Ectodermal cell (in vitro differentiated cells): Measurements from ENCODE around the gene RAD51B.

Experiments used
- H3K27ac ChIP-seq: 2 replicates; pipeline ENCODE4 v1.7.0; 2013; ENCODE audit warnings: mild to moderate bottlenecking, low read depth, low read length; ENCODE audit not compliant: insufficient read depth, poor library complexity, severe bottlenecking
- H3K27me3 ChIP-seq: 2 replicates; pipeline ENCODE4 v1.7.0; 2013; ENCODE audit warnings: mild to moderate bottlenecking, low read length; ENCODE audit not compliant: insufficient read depth, control insufficient read depth, poor library complexity, severe bottlenecking
- H3K36me3 ChIP-seq: one replicate; pipeline ENCODE4 v1.7.0; 2013; ENCODE audit warnings: low read length; ENCODE audit not compliant: control insufficient read depth, insufficient read depth
- H3K4me1 ChIP-seq: one replicate; pipeline ENCODE4 v1.7.0; 2013; ENCODE audit warnings: low read length; ENCODE audit not compliant: control insufficient read depth, insufficient read depth
- H3K4me3 ChIP-seq: 2 replicates; pipeline ENCODE4 v1.7.0; 2013; ENCODE audit warnings: low read depth, low read length, control low read depth; ENCODE audit not compliant: insufficient read depth
- H3K9me3 ChIP-seq: 2 replicates; pipeline ENCODE4 v1.7.0; 2013; ENCODE audit warnings: mild to moderate bottlenecking, low read length, moderate library complexity; ENCODE audit not compliant: control insufficient read depth
- WGBS, 2 experiments: methylation state at CpG; one replicate each; pipeline ENCODE4 v1.1.7; 2013; ENCODE audit warnings: missing lambda C conversion rate in 2 of 2; 5-methylcytosine and 5-hydroxymethylcytosine counted together

Gene RAD51B

GRCh38 chr14:68749487-68750475 lies 930.2 kb downstream of the RAD51B start:
- no peaks in the 10 kb centered on the region for H3K9me3 ChIP-seq
- H3K27ac ChIP-seq = no peak overlapping the region
- 89 to 93% methylated on average over 11 of the region's 11 CpGs for WGBS, 2 experiments

DNA sequence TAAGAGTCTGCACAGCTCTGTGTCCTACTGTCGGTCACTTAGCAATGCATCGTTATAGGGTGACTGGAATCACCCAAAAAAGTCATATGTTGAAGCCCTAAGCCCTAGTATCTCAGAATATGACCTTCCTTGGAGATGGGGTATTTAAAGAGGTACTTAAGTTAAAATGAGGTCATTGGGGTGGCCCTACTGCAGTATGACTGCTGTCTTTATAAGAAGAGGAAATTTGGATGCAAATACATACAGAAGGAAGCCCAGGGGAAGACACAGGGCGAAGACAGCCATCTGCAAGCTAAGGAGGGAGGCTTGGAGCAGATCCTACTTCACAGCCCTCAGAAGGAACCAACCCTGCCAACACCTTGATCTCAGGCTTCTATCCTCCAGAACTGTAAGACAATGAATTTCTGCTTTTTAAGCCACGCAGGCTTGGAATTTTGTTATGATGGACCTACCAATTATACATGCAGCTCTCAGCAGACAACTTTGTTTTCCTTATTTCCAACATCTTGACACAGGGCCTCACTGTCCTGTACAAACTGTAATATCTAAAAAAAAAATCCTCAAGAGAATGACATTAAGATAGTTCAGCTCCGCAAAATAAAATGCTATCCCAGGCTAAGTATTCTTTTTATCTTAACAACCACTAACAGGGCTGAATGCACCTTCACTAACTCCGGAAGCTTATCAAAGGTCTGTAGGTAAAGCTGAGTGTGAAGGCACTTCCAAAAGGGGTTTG lies 932.9 kb downstream of the RAD51B start:
- no peak overlapping the region for H3K4me3 ChIP-seq
- 95% methylated on average over 6 of the region's 6 CpGs for WGBS, 2 experiments
- no peaks in the 10 kb centered on the region for H3K36me3 ChIP-seq
- no peaks in the 10 kb centered on the region for H3K9me3 ChIP-seq
- peaks cover 14% of the 10 kb centered on the region for H3K4me1 ChIP-seq
- H3K27ac ChIP-seq = no peak overlapping the region
- no peaks in the 10 kb centered on the region for H3K27me3 ChIP-seq

More at GRCh38 chr14:68749487-68750475, 930.2 kb downstream of the RAD51B start:
- Histone ChIP-seq H3K4me1 (peaks cover 20% of the 10 kb centered on the region), H3K36me3 (no peaks in the 10 kb centered on the region), H3K4me3 (no peak overlapping the region), H3K27me3 (no peaks in the 10 kb centered on the region)

DNA sequence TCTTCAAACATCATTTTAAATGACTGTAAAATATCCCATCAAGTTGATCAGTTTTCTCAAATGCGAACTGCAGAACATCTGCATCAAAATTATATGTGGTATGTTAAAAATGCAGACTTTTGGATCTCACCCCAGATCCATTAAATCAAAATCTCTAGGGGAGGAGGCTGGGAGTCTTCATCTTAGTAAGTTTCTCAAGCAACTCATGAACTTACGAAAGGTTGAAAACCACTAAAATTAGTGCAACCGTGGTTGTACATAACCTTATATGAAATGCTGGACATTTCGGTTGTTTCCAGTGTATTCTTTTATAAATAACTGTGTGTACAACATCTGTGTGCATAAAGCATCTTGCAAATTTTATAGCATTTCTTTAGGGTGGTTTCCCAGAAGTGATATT lies 934.1 kb downstream of the RAD51B start:
- Histone ChIP-seq H3K27ac (no peak overlapping the region), H3K4me3 (no peak overlapping the region), H3K27me3 (no peaks in the 10 kb centered on the region), H3K4me1 (peaks cover 10% of the 10 kb centered on the region), H3K9me3 (no peaks in the 10 kb centered on the region), H3K36me3 (no peaks in the 10 kb centered on the region)
- 98% methylated on average over 3 to 4 of the region's 4 CpGs for WGBS, 2 experiments

DNA sequence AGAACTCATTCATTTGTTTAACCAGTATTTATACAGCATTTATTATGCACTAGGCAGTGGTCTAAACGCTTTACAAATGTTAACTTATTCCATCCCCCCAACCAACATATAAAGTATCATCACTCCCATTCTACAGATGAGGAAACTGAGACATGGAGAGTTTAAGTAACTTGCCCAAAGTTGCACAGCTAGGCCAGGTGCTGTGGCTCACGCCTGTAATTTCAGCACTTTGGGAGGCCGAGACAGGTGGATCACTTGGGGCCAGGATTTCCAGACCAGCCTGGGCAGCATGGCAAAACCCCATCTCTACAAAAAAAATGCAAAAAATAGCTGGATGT lies 935.4 kb downstream of the RAD51B start:
- peaks cover under 1% of the 10 kb centered on the region for H3K4me1 ChIP-seq
- no peaks in the 10 kb centered on the region for H3K27me3 ChIP-seq
- no peak overlapping the region for H3K27ac ChIP-seq
- H3K36me3 ChIP-seq = no peaks in the 10 kb centered on the region
- no peaks in the 10 kb centered on the region for H3K9me3 ChIP-seq
- WGBS, 2 experiments = 86 to 97% methylated on average over 3 of the region's 3 CpGs
- no peak overlapping the region for H3K4me3 ChIP-seq

DNA sequence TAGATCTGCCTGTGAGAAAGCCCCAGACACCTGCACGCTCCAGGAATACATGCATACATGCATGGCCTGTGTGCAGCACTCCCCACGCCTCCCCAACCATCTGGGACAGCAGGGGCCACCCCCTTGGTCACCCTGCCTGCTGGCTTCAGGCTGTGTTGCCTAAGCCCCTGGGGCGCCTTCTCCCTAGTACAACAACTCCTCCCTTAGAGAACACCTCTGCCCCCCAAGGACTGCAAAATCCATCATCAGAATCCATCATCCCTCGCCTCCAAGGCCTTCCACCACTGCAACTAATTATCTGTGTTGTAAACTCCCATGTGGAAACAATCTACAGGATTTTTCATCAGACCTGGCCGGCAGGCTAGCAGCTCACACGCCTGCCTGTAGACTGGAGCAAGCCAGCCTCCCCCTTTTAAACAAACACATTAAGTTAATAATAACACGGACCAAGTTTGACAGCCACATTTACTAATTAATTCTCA lies 936.5 kb downstream of the RAD51B start:
- H3K27ac ChIP-seq = no peak overlapping the region
- H3K27me3 ChIP-seq = no peaks in the 10 kb centered on the region
- WGBS, 2 experiments = 93 to 94% methylated on average over 7 of the region's 7 CpGs
- H3K4me1 ChIP-seq = no peaks in the 10 kb centered on the region
- H3K36me3 ChIP-seq = no peaks in the 10 kb centered on the region
- H3K4me3 ChIP-seq = no peak overlapping the region
- H3K9me3 ChIP-seq = no peaks in the 10 kb centered on the region

GRCh38 chr14:68756734-68757133 lies 937.2 kb downstream of the RAD51B start:
- Histone ChIP-seq H3K27me3 (no peaks in the 10 kb centered on the region), H3K9me3 (no peaks in the 10 kb centered on the region), H3K27ac (no peak overlapping the region), H3K4me3 (no peak overlapping the region), H3K36me3 (no peaks in the 10 kb centered on the region), H3K4me1 (no peaks in the 10 kb centered on the region)
- WGBS, 2 experiments = 94 to 95% methylated on average over 6 of the region's 6 CpGs

DNA sequence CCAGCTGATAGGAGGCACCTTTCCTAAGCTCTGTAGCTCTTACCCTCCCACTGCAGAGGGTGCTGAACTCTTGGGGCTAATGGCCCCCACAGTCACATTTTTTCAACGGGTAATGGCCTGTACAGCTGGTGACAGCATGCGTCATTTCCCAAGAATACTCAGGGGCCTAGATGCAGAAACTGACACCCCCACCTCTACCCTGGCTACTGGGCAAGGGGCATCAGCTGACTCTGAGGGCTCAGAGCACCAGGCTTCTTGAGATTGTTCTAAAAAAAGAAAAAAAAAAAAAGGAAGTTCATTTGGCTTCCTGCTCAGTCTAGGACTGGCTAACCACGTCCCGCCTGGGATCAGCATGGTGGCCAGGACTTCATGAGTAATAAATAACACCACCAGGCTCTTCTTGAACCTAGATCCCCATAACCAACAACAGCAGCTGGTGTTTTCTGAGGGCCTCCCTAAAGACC lies 938.1 kb downstream of the RAD51B start:
- WGBS, 2 experiments = 82 to 83% methylated on average over 4 of the region's 4 CpGs
- Histone ChIP-seq H3K36me3 (no peaks in the 10 kb centered on the region), H3K9me3 (no peaks in the 10 kb centered on the region), H3K27me3 (no peaks in the 10 kb centered on the region), H3K4me3 (no peak overlapping the region), H3K27ac (no peak overlapping the region), H3K4me1 (peaks cover 2% of the 10 kb centered on the region)

DNA sequence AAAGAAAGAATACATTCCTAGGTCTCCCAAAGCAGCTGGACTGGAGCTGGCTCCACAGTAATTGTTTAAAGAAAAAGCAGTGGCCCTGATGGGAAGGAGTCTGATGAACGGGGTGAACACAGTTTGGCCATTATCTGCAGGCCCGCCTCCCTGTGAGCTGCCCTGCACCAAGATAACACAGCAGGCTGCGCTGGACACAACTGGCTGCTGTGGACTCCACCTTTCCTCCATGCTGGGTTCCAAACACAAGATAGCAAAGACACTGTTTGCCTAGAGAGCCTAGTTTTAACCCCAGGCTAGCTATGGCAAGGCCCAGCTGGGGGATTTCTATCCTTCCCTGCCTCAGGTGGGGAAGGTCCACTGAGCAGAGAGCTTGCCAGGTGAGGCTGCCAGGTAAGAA lies 938.7 kb downstream of the RAD51B start:
- no peak overlapping the region for H3K27ac ChIP-seq

GRCh38 chr14:68759017-68759560 lies 939.5 kb downstream of the RAD51B start:
- Histone ChIP-seq H3K36me3 (no peaks in the 10 kb centered on the region), H3K4me1 (peaks cover 9% of the 10 kb centered on the region), H3K4me3 (no peak overlapping the region), H3K27me3 (no peaks in the 10 kb centered on the region), H3K27ac (no peak overlapping the region), H3K9me3 (no peaks in the 10 kb centered on the region)
- 89 to 94% methylated on average over 8 of the region's 8 CpGs for WGBS, 2 experiments

More for the DNA sequence above, 938.7 kb downstream of the RAD51B start:
- H3K27me3 ChIP-seq = no peaks in the 10 kb centered on the region
- no peaks in the 10 kb centered on the region for H3K36me3 ChIP-seq
- H3K9me3 ChIP-seq = no peaks in the 10 kb centered on the region
- whole genome bisulfite sequencing, 2 experiments = 92 to 93% methylated on average over 3 of the region's 3 CpGs
- H3K4me1 ChIP-seq = peaks cover 8% of the 10 kb centered on the region
- no peak overlapping the region for H3K4me3 ChIP-seq

GRCh38 chr14:68759937-68760336 lies 940.4 kb downstream of the RAD51B start:
- Histone ChIP-seq H3K4me1 (peaks cover 9% of the 10 kb centered on the region), H3K27me3 (no peaks in the 10 kb centered on the region), H3K36me3 (no peaks in the 10 kb centered on the region), H3K4me3 (no peak overlapping the region), H3K9me3 (no peaks in the 10 kb centered on the region), H3K27ac (no peak overlapping the region)
- WGBS, 2 experiments = 86 to 89% methylated on average over 5 of the region's 5 CpGs
